K562 (cell line): ENCODE data around the gene HNRNPLL. TPM values are rescaled to one million over a fixed set of nuclear protein-coding genes. Genes with fewer than 3 reads are reported as not detected.

Experiments used
- polyA plus RNA-seq, 8 experiments: library from polyadenylated mRNA; depleted of rRNA in 4 of 8; stranded (reverse) in 5 of 8; unstranded in 3 of 8; fragments of >200 nt; fragmentation: Nextera tagmentation in 2 of 8; fragmentation: Illumina TruSeq in 1 of 8; extraction: Ambion mirVana in 2 of 8; extraction: Trizol in 1 of 8; gene quantifications; 2 replicates each; pipeline versions ENCODE4 v1.2.1 to v1.2.3, GENCODE V29; 2011 to 2014; ENCODE audit warnings: inconsistent platforms in 1 of 8, missing spikeins in 1 of 8
- total RNA-seq, 7 experiments: library from RNA; depleted of rRNA in 6 of 7; stranded (reverse); fragments of >200 nt in 6 of 7; fragmentation: Illumina TruSeq in 2 of 7; extraction: Trizol in 2 of 7; gene quantifications; 2 replicates each; pipeline versions ENCODE4 v1.2.1 to v1.2.3, GENCODE V29; 2011 to 2021; ENCODE audit warnings: low replicate concordance in 1 of 7
- TF ChIP-seq, protein P1 (sequence below), 2 experiments: fragments of 450-650 bp; IDR thresholded peaks; 2 replicates each; pipeline ENCODE4 v1.6.1; 2016; ENCODE audit warnings: mild to moderate bottlenecking in 2 of 2, borderline replicate concordance in 1 of 2, low read depth in 1 of 2, moderate library complexity in 1 of 2
- TF ChIP-seq, protein P2 (sequence below): fragments of 450-650 bp; IDR thresholded peaks from 2 replicates; pipeline ENCODE4 v1.6.1; 2016; ENCODE audit warnings: mild to moderate bottlenecking, moderate library complexity

HNRNPLL gene
- total and polyA plus RNA-seq, 9 of the 15 experiments (the other 6 are each of a cell fraction or from before 2014, with no cell fraction given), result 19.8 to 135 (median 57.8) TPM

DNA sequence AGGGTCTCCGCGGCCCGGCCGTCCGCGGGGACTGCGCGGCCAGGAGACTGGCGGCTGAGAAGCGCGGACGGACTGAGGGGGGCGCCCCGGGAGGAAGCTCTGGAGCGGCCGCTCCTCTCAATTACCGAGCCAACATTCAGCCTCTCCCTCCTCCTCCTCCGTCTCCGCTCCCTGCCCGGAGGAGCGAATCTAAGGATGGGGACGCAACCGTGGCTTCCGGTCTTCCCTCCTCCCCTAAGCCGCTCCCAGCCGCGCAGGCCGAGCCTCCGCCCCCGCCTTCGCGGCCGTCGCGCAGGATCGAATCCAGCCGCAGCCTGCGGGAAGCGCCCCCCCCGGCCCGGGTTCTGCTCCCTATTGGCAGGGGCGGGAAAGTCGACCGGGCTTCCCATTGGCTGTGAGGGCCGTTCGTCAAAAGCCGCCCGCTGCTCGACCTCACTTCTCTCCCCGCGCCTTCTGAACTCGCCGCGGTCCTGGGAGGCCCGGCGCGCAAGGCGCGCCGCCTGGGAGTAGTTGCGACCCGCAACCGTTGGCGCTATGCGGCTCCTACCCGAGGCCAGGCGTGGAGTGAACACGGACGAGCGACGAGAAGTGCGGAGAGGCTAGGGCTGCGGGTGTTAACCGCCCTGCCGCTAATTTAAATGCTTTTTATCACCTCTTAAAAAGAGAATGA lies at the start of gene HNRNPLL (continued):
- TF ChIP-seq, protein P1, sequence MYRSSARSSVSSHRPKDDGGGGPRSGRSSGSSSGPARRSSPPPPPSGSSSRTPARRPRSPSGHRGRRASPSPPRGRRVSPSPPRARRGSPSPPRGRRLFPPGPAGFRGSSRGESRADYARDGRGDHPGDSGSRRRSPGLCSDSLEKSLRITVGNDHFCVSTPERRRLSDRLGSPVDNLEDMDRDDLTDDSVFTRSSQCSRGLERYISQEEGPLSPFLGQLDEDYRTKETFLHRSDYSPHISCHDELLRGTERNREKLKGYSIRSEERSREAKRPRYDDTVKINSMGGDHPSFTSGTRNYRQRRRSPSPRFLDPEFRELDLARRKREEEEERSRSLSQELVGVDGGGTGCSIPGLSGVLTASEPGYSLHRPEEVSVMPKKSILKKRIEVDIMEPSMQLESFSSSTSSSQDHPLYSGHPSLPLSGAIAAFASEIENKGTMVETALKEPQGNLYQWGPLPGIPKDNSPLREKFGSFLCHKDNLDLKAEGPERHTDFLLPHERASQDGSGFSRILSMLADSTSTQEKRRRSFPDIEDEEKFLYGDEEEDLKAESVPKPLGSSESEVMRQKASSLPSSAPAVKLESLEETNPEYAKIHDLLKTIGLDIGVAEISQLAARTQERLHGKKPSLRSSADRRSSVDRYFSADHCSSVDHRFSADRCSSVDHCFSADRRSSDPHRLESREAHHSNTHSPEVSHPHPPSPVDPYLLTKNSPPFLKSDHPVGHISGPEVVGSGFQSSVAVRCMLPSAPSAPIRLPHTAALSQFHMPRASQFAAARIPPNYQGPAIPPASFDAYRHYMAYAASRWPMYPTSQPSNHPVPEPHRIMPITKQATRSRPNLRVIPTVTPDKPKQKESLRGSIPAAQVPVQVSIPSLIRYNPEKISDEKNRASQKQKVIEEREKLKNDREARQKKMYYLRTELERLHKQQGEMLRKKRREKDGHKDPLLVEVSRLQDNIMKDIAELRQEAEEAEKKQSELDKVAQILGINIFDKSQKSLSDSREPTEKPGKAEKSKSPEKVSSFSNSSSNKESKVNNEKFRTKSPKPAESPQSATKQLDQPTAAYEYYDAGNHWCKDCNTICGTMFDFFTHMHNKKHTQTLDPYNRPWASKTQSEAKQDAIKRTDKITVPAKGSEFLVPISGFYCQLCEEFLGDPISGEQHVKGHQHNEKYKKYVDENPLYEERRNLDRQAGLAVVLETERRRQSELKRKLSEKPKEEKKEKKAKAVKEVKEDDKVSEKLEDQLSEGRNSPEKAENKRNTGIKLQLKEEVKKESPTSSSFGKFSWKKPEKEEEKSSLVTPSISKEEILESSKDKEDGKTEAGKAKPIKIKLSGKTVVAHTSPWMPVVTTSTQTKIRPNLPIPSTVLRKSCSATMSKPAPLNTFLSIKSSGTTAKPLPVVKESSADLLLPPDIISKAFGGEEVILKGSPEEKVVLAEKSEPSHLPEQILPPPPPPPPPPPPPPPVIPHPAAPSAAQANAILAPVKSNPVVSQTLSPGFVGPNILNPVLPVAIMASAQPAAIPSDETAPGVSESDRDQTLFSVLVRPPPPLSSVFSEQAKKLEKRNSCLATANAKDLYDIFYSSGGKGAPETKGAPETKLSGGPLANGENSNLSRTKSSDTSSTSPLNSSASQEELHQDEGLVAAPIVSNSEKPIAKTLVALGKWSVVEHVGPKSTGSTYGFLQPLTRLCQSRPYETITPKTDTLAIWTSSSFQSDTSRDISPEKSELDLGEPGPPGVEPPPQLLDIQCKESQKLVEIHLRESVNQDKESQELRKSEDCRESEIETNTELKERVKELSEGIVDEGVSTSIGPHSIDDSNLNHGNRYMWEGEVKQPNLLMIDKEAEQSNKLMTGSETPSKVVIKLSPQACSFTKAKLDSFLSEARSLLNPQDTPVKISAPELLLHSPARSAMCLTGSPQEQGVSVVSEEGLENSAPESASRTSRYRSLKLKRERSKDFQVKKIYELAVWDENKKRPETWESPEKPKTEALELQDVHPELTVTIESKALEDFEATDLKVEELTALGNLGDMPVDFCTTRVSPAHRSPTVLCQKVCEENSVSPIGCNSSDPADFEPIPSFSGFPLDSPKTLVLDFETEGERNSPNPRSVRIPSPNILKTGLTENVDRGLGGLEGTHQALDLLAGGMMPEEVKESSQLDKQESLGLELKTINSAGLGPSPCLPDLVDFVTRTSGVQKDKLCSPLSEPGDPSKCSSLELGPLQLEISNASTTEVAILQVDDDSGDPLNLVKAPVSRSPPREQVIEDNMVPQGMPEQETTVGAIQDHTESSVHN (IDR thresholded peaks at IDR 0.05; ENCODE audit: borderline replicate concordance in 1 of 2, low read depth in 1 of 2), result no peak
- TF ChIP-seq, protein P2, sequence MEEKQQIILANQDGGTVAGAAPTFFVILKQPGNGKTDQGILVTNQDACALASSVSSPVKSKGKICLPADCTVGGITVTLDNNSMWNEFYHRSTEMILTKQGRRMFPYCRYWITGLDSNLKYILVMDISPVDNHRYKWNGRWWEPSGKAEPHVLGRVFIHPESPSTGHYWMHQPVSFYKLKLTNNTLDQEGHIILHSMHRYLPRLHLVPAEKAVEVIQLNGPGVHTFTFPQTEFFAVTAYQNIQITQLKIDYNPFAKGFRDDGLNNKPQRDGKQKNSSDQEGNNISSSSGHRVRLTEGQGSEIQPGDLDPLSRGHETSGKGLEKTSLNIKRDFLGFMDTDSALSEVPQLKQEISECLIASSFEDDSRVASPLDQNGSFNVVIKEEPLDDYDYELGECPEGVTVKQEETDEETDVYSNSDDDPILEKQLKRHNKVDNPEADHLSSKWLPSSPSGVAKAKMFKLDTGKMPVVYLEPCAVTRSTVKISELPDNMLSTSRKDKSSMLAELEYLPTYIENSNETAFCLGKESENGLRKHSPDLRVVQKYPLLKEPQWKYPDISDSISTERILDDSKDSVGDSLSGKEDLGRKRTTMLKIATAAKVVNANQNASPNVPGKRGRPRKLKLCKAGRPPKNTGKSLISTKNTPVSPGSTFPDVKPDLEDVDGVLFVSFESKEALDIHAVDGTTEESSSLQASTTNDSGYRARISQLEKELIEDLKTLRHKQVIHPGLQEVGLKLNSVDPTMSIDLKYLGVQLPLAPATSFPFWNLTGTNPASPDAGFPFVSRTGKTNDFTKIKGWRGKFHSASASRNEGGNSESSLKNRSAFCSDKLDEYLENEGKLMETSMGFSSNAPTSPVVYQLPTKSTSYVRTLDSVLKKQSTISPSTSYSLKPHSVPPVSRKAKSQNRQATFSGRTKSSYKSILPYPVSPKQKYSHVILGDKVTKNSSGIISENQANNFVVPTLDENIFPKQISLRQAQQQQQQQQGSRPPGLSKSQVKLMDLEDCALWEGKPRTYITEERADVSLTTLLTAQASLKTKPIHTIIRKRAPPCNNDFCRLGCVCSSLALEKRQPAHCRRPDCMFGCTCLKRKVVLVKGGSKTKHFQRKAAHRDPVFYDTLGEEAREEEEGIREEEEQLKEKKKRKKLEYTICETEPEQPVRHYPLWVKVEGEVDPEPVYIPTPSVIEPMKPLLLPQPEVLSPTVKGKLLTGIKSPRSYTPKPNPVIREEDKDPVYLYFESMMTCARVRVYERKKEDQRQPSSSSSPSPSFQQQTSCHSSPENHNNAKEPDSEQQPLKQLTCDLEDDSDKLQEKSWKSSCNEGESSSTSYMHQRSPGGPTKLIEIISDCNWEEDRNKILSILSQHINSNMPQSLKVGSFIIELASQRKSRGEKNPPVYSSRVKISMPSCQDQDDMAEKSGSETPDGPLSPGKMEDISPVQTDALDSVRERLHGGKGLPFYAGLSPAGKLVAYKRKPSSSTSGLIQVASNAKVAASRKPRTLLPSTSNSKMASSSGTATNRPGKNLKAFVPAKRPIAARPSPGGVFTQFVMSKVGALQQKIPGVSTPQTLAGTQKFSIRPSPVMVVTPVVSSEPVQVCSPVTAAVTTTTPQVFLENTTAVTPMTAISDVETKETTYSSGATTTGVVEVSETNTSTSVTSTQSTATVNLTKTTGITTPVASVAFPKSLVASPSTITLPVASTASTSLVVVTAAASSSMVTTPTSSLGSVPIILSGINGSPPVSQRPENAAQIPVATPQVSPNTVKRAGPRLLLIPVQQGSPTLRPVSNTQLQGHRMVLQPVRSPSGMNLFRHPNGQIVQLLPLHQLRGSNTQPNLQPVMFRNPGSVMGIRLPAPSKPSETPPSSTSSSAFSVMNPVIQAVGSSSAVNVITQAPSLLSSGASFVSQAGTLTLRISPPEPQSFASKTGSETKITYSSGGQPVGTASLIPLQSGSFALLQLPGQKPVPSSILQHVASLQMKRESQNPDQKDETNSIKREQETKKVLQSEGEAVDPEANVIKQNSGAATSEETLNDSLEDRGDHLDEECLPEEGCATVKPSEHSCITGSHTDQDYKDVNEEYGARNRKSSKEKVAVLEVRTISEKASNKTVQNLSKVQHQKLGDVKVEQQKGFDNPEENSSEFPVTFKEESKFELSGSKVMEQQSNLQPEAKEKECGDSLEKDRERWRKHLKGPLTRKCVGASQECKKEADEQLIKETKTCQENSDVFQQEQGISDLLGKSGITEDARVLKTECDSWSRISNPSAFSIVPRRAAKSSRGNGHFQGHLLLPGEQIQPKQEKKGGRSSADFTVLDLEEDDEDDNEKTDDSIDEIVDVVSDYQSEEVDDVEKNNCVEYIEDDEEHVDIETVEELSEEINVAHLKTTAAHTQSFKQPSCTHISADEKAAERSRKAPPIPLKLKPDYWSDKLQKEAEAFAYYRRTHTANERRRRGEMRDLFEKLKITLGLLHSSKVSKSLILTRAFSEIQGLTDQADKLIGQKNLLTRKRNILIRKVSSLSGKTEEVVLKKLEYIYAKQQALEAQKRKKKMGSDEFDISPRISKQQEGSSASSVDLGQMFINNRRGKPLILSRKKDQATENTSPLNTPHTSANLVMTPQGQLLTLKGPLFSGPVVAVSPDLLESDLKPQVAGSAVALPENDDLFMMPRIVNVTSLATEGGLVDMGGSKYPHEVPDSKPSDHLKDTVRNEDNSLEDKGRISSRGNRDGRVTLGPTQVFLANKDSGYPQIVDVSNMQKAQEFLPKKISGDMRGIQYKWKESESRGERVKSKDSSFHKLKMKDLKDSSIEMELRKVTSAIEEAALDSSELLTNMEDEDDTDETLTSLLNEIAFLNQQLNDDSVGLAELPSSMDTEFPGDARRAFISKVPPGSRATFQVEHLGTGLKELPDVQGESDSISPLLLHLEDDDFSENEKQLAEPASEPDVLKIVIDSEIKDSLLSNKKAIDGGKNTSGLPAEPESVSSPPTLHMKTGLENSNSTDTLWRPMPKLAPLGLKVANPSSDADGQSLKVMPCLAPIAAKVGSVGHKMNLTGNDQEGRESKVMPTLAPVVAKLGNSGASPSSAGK, result no peak
